Measurements from ENCODE around the gene LRPAP1.

LRPAP1 gene

DNA sequence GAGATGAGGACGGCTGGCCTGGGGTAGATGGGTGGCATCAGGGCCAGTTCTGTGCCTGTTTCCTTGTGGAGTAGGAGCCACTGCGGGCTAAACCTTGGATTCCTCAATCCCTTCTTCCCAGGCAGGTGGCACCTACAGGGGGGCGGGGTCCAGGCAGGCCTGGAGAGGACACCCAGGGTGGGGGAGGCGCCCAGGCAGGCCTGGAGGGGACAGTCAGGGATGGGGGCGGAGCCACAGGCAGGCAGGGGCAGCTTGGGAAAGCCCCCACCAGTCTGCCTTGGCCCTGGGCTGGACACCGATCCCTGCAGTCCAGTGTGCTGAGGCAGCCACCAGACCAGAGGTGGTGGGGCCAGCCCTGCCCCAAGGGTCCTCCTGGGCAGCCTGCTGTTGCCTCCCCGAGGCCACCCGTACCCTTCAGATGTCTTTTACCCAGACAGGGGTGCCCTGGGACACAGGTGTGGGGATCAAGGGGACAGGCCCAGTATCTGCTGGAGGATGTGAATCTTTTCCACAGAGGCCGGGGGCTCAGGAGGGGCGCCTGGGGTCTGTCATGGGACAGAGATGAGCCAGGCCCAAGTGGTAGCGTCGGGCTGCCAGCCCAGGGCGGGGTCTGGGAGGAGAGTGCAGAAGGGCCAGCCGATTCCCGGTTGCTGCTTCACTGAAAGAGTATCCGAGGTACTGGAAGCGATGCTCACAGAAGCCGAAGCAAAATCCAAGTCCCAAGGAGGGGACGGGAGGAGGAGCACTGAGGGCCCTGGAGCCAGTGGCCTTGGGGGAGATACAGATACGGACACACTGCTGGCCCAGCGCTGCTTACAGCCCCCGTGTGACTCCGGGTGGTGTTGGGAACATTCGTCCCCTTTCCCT, 34.5 kb downstream of the LRPAP1 start:
- TF ChIP-seq, protein P1, sequence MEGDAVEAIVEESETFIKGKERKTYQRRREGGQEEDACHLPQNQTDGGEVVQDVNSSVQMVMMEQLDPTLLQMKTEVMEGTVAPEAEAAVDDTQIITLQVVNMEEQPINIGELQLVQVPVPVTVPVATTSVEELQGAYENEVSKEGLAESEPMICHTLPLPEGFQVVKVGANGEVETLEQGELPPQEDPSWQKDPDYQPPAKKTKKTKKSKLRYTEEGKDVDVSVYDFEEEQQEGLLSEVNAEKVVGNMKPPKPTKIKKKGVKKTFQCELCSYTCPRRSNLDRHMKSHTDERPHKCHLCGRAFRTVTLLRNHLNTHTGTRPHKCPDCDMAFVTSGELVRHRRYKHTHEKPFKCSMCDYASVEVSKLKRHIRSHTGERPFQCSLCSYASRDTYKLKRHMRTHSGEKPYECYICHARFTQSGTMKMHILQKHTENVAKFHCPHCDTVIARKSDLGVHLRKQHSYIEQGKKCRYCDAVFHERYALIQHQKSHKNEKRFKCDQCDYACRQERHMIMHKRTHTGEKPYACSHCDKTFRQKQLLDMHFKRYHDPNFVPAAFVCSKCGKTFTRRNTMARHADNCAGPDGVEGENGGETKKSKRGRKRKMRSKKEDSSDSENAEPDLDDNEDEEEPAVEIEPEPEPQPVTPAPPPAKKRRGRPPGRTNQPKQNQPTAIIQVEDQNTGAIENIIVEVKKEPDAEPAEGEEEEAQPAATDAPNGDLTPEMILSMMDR (IDR thresholded peaks at IDR 0.05; ENCODE audit: insufficient read depth, missing control alignments), result no peak
- no peak for FAIRE-seq
- no peak for DNase-seq (ENCODE audit: insufficient read length, low spot score)

GRCh38 chr4:3497095-3497494, 35.1 kb downstream of the LRPAP1 start:
- DNase-seq (ENCODE audit: insufficient read length, low spot score) (no peak), FAIRE-seq (no peak)
- TF ChIP-seq, protein P1 (IDR thresholded peaks at IDR 0.05; ENCODE audit: insufficient read depth, missing control alignments), result no peak

GRCh38 chr4:3496021-3496420, 36.2 kb downstream of the LRPAP1 start:
- FAIRE-seq (no peak), DNase-seq (ENCODE audit: insufficient read length, low spot score) (no peak)
- TF ChIP-seq, protein P1 (IDR thresholded peaks at IDR 0.05; ENCODE audit: insufficient read depth, missing control alignments), result no peak

GRCh38 chr4:3495204-3495975, 36.8 kb downstream of the LRPAP1 start:
- FAIRE-seq, result no peak
- DNase-seq (ENCODE audit: insufficient read length, low spot score), result no peak
- TF ChIP-seq, protein P1 (IDR thresholded peaks at IDR 0.05; ENCODE audit: insufficient read depth, missing control alignments), result no peak

- no peak for FAIRE-seq
These were observed 37.8 kb downstream of the LRPAP1 start for GRCh38 chr4:3494462-3494871.

GRCh38 chr4:3493720-3494461, 38.3 kb downstream of the LRPAP1 start:
- DNase-seq (ENCODE audit: insufficient read length, low spot score), result no peak
- no peak for FAIRE-seq
- TF ChIP-seq, protein P1 (IDR thresholded peaks at IDR 0.05; ENCODE audit: insufficient read depth, missing control alignments), result no peak

More at GRCh38 chr4:3494462-3494871, 37.8 kb downstream of the LRPAP1 start:
- TF ChIP-seq, protein P1 (IDR thresholded peaks at IDR 0.05; ENCODE audit: insufficient read depth, missing control alignments), result no peak
- DNase-seq (ENCODE audit: insufficient read length, low spot score), result no peak

Measured in D721Med (cell line).